Kidney epithelial cell (primary cell): Measurements from ENCODE around the gene UNK. TPM values are rescaled to one million over a fixed set of nuclear protein-coding genes. Genes with fewer than 3 reads are reported as not detected.

ENCODE experiments used
- DNase-seq: peaks from one replicate; pipeline ENCODE4 v3.0.0-alpha.2; 2010; ENCODE audit warnings: low read depth
- H3K27me3 ChIP-seq: 2 replicates; pipeline ENCODE4 v1.6.0; 2011; ENCODE audit warnings: low read length; ENCODE audit not compliant: control insufficient read depth, insufficient read depth
- H3K36me3 ChIP-seq: 2 replicates; pipeline ENCODE4 v1.5.1; 2011; ENCODE audit warnings: low read length; ENCODE audit not compliant: control insufficient read depth, insufficient read depth
- H3K4me3 ChIP-seq: 2 replicates; pipeline ENCODE4 v1.5.1; 2011; ENCODE audit warnings: low read depth, mild to moderate bottlenecking, control low read depth, low read length
- total RNA-seq: library from RNA; depleted of rRNA; stranded (reverse); fragments of >200 nt; gene quantifications from 2 replicates; pipeline ENCODE4 v1.2.3, GENCODE V29; 2015
- TF ChIP-seq, protein P1 (sequence below): IDR thresholded peaks from 2 replicates; pipeline ENCODE4 v1.5.1; 2011; ENCODE audit warnings: mild to moderate bottlenecking, moderate library complexity, low read length, control low read depth, inconsistent platforms; ENCODE audit not compliant: insufficient read depth, poor library complexity, severe bottlenecking

Gene UNK
- total RNA-seq, 1 donor from 2014 or later, result 18.6 TPM

DNA sequence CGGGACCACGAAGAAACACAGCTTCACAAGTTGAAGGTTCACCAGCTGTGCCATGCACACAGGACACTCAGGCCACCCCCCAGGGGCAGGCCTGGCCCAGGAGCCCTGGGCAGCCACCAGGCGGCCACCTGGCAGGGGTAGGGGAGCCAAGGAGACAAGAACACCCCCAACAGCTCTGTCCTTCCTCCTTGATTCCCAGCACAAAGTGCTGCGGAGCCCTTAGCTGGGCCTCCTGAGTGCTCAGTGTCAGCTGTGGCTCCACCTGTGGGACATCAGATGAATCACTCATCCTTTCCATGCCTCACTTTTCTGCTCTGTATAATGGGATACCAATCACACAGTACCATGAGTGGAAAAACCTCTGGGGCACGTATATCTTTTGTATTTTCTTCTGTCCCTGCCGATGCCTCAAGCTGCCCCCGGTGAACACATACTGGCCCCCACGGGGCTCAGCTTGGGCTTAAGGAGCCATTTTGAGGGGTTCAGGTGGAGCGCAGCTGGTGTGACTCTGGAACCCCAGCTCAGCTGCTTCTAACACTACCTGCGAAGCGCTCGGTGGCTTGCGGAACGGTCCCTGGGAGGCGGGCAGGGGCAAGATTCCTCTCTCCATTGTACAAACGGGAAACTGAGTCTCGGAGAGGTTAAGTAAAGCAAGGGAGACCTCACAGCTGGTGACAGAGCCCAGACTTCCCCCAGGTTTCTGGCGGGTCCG lies 31.6 kb upstream of the UNK start:
- H3K4me3 ChIP-seq, result peak overlapping the region; percentile 39
- no peak for DNase-seq
- peaks cover 3% of the 10 kb centered on the region for H3K27me3 ChIP-seq
- no peaks in the 10 kb centered on the region for H3K36me3 ChIP-seq
- TF ChIP-seq, protein P1, sequence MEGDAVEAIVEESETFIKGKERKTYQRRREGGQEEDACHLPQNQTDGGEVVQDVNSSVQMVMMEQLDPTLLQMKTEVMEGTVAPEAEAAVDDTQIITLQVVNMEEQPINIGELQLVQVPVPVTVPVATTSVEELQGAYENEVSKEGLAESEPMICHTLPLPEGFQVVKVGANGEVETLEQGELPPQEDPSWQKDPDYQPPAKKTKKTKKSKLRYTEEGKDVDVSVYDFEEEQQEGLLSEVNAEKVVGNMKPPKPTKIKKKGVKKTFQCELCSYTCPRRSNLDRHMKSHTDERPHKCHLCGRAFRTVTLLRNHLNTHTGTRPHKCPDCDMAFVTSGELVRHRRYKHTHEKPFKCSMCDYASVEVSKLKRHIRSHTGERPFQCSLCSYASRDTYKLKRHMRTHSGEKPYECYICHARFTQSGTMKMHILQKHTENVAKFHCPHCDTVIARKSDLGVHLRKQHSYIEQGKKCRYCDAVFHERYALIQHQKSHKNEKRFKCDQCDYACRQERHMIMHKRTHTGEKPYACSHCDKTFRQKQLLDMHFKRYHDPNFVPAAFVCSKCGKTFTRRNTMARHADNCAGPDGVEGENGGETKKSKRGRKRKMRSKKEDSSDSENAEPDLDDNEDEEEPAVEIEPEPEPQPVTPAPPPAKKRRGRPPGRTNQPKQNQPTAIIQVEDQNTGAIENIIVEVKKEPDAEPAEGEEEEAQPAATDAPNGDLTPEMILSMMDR, result no peak

DNA sequence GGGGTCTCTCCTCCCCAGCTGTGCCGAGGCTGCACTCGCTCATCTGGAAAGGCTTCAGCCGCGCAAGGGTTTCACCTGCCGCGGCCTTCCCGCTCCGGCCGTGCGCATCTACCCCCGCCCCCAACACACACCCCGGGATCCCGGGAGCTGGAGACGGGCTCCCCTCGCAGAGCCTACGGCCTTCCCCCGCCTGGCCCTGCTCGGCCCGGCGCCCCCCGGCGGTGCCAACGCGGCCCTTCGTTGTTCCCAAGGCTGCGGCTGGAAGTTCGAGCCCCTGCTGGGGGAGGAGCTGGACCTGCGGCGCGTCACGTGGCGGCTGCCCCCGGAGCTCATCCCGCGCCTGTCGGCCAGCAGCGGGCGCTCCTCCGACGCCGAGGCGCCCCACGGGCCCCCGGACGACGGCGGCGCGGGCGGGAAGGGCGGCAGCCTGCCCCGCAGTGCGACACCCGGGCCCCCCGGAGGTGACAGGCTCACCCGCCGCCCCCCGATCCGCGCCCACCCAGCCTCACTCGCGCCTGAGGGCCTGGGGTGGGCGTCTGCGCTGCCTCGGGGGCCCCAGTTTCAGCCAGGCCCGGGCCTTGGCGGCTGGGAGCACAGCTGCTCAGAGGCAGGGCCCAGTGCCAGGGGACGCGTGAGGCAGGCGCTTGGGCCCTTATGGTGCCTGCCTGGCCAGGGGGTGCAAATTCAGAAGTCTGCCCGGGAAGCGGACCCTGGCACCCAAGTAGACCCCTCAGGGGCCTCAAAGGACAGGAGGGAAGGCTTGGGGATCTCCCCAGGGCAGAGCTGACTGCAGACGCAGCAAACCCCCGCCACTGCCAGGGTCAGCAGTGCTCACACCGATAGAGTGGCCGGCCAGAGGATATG lies 30.9 kb upstream of the UNK start:
- Histone ChIP-seq H3K36me3 (no peaks in the 10 kb centered on the region), H3K4me3 (peak overlapping the region; percentile 39), H3K27me3 (peaks cover 3% of the 10 kb centered on the region)
- no peak for DNase-seq
- TF ChIP-seq, protein P1, result peak; percentile 28

DNA sequence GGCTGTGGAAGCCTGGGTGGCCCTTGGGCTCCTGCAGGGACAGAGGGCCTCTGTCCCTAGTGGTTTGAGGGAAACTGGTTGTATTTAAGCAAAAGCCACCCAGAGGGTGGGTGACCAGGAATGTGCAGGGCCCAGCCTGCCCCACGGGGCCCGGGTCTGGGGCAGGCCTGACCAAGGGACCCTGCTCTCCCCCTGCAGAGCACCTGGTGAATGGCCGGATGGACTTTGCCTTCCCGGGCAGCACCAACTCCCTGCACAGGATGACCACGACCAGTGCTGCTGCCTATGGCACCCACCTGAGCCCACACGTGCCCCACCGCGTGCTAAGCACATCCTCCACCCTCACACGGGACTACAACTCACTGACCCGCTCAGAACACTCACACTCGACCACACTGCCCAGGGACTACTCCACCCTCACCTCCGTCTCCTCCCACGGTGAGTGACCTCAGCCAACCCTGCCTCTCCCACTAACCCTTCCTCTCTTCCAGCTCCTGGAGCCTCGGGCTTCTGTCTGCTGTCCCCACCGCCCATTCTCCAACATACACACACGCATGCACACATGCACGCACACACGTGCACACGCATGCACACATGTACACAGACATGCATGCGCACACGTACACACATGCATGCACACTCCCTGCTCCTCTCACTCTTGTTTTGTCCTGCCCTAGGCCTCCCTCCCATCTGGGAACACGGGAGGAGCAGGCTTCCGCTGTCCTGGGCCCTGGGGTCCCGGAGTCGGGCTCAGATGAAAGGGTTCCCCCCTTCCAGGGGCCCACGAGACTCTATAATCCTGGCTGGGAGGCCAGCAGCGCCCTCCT lies 30.0 kb upstream of the UNK start:
- no peak for DNase-seq
- Histone ChIP-seq H3K36me3 (no peaks in the 10 kb centered on the region), H3K4me3 (no peak overlapping the region), H3K27me3 (peaks cover 3% of the 10 kb centered on the region)
- TF ChIP-seq, protein P1, result no peak

DNA sequence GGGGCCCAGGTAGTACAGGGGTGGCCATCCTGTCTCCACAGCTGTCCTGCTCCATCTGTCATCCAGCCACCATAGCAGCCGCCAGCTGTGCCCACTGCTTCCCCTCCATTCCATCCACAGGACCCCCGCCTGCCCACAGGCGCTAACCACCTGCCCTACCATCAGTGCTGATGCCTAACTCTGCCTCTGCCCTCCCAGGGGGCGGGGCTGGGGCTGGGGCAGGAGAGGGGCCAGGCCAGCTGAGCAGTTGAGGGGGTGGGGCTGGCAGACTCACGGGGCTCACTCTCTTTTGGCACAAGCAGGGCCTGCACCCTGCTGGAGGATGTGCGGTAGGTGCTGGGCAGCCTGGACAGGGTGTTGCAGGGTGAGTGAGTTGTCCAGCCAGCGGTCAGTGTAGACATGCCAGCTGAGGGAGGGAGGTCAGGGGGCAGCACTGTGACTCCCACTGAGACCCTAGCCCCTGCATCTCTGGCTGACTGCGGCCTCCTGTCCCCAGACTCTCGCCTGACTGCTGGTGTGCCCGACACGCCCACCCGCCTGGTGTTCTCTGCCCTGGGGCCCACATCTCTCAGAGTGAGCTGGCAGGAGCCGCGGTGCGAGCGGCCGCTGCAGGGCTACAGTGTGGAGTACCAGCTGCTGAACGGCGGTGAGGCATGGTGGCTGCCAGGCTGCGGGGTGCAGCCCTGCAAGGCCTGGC lies 29.3 kb upstream of the UNK start:
- Histone ChIP-seq H3K4me3 (no peak overlapping the region), H3K27me3 (peaks cover 3% of the 10 kb centered on the region), H3K36me3 (no peaks in the 10 kb centered on the region)
- TF ChIP-seq, protein P1, result no peak
- DNase-seq, result no peak

DNA sequence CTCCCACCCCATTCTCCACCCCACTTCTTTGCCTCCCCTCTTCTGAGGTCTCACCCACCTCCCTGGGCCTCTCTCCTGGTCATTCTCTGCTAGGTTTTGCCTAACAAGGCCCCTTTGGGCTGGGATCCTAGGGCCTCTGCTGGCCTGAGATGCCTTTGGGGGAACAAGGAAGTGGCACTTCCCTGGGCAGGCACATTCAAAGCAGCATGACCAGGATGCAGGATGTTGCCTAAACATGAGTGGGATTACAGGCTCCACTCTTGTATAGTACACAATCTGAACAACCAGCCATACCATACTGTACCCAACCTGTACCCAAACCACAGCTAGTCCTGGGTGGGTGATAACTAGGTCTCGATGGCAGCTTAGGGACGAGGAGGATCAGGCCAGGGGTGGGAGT lies 28.6 kb upstream of the UNK start:
- Histone ChIP-seq H3K27me3 (peaks cover 3% of the 10 kb centered on the region), H3K4me3 (no peak overlapping the region), H3K36me3 (no peaks in the 10 kb centered on the region)
- TF ChIP-seq, protein P1, result no peak
- DNase-seq, result no peak
